A549 (cell line): ENCODE results near the gene SOX4. TPM values are rescaled to one million over a fixed set of nuclear protein-coding genes. Genes with fewer than 3 reads are reported as not detected.

Experiments
- ATAC-seq, 2 experiments: fragments of 200-7000 bp in 1 of 2; fragments of >200 bp in 1 of 2; cut with Nextera tagmentation in 1 of 2; cut with Tn5 transposase in 1 of 2; 3 replicates each; pipeline versions ENCODE4 v1.8.0 to v1.9.1; 2018 to 2020; ENCODE audit warnings: mild to moderate bottlenecking in 1 of 2, moderate library complexity in 1 of 2
- CTCF ChIA-PET: fragments of 300-600 bp; sonication (Branson Sonifier 250); formaldehyde crosslinking; extraction: SDS; loops from one replicate; lab custom pipeline; 2021; ENCODE audit warnings: antibody characterized with exemption, inconsistent platforms; lab: Yijun Ruan, JAX
- POLR2A ChIA-PET: fragments of 350-600 bp; formaldehyde crosslinking; extraction: SDS; loops from one replicate; lab custom pipeline; 2021; ENCODE audit warnings: antibody characterized with exemption, inconsistent platforms; lab: Yijun Ruan, JAX
- DNase-seq, 2 experiments: peaks; one replicate each; pipeline versions ENCODE4 v3.0.0 to v3.0.0-alpha.2; 2011 to 2016; ENCODE audit warnings: low read depth in 1 of 2, low spot score in 1 of 2
- FAIRE-seq: peaks from 2 replicates; lab custom pipeline; 2011; peaks lifted over from hg19 to GRCh38; lab: Jason Lieb, UNC
- H3K27ac ChIP-seq, 2 experiments: fragments of >200 bp; sonication (Bioruptor Twin); formaldehyde crosslinking; 3 replicates each; pipeline ENCODE4 v1.5.1; 2016 to 2017
- H3K4me1 ChIP-seq: fragments of >200 bp; sonication (Bioruptor Twin); formaldehyde crosslinking; 3 replicates; pipeline ENCODE4 v1.6.1; 2016
- H3K4me2 ChIP-seq: fragments of >200 bp; sonication (Bioruptor Twin); formaldehyde crosslinking; 3 replicates; pipeline ENCODE4 v1.6.1; 2016
- H3K4me3 ChIP-seq: fragments of >200 bp; sonication (Bioruptor Twin); formaldehyde crosslinking; 3 replicates; pipeline ENCODE4 v1.5.1; 2016
- H3K9me3 ChIP-seq: fragments of >200 bp; sonication (Bioruptor Twin); formaldehyde crosslinking; 3 replicates; pipeline ENCODE4 v1.6.1; 2016
- ATOH8 ChIP-seq: fragments of 250-450 bp; sonication (Bioruptor Pico); IDR thresholded peaks from 2 replicates; pipeline ENCODE4 v1.5.0; 2020; ENCODE audit warnings: low read depth, mild to moderate bottlenecking, moderate library complexity
- BCL3 ChIP-seq: fragments of >200 bp; sonication (Bioruptor Twin); formaldehyde crosslinking; IDR thresholded peaks from 3 replicates; pipeline ENCODE4 v1.6.1; 2016
- BHLHE40 ChIP-seq: IDR thresholded peaks from 2 replicates; pipeline ENCODE4 v1.6.1; 2012; ENCODE audit warnings: low read depth, low read length, inconsistent platforms
- CBX2 ChIP-seq: fragments of 200-600 bp; sonication (generic); IDR thresholded peaks from 2 replicates; pipeline ENCODE4 v1.6.1; 2016; ENCODE audit warnings: low read depth, mild to moderate bottlenecking, borderline replicate concordance
- CHD2 ChIP-seq: fragments of 150-350 bp; IDR thresholded peaks from 2 replicates; pipeline ENCODE4 v1.6.1; 2014; ENCODE audit warnings: low read length; ENCODE audit not compliant: partially characterized antibody
- CHD4 ChIP-seq: fragments of 200-600 bp; sonication (generic); IDR thresholded peaks from 2 replicates; pipeline ENCODE4 v1.6.1; 2016; ENCODE audit warnings: antibody characterized with exemption, mild to moderate bottlenecking, borderline replicate concordance
- E2F6 ChIP-seq: IDR thresholded peaks from 2 replicates; pipeline ENCODE4 v1.6.1; 2012; ENCODE audit warnings: low read depth, borderline replicate concordance
- ELK1 ChIP-seq: fragments of 150-350 bp; IDR thresholded peaks from 2 replicates; pipeline ENCODE4 v1.6.1; 2014; ENCODE audit warnings: low read depth, mild to moderate bottlenecking, low read length
- FOSL2 ChIP-seq, 2 experiments: fragments of 450-650 bp in 1 of 2; fragments of >200 bp in 1 of 2; sonication (Bioruptor Twin) in 1 of 2; formaldehyde crosslinking; IDR thresholded peaks; 2 replicates each; pipeline versions ENCODE4 v1.5.0 to v1.6.1; 2016 to 2020; ENCODE audit warnings: mild to moderate bottlenecking in 1 of 2, moderate library complexity in 1 of 2
- HMGXB4 ChIP-seq: fragments of 250-450 bp; sonication (Bioruptor Pico); IDR thresholded peaks from 2 replicates; pipeline ENCODE4 v1.5.0; 2021; ENCODE audit warnings: mild to moderate bottlenecking, moderate library complexity, borderline replicate concordance
- HOXB5 ChIP-seq: fragments of 250-450 bp; sonication (Bioruptor Pico); IDR thresholded peaks from 2 replicates; pipeline ENCODE4 v1.5.0; 2020; ENCODE audit warnings: mild to moderate bottlenecking, moderate library complexity
- KDM1A ChIP-seq: fragments of 200-600 bp; sonication (generic); IDR thresholded peaks from 2 replicates; pipeline ENCODE4 v1.6.1; 2016; ENCODE audit warnings: low read depth, mild to moderate bottlenecking
- MAFK ChIP-seq: fragments of 450-650 bp; IDR thresholded peaks from 2 replicates; pipeline ENCODE4 v1.6.1; 2014; ENCODE audit not compliant: partially characterized antibody
- NPAS2 ChIP-seq: fragments of 250-450 bp; sonication (Bioruptor Pico); IDR thresholded peaks from 2 replicates; pipeline ENCODE4 v1.8.0; 2022; ENCODE audit warnings: mild to moderate bottlenecking, moderate library complexity, borderline replicate concordance
- POLR2A ChIP-seq: IDR thresholded peaks from 2 replicates; pipeline ENCODE4 v1.6.1; 2012; ENCODE audit warnings: mild to moderate bottlenecking, low read length
- POLR2AphosphoS2 ChIP-seq: conservative IDR thresholded peaks from 2 replicates; pipeline ENCODE4 v1.6.1; 2012; ENCODE audit warnings: low read length, improper control_type of control experiment, inconsistent platforms
- RARB ChIP-seq: fragments of 250-450 bp; sonication (Bioruptor Pico); IDR thresholded peaks from 2 replicates; pipeline ENCODE4 v1.8.0; 2021; ENCODE audit warnings: mild to moderate bottlenecking, moderate library complexity
- RNF2 ChIP-seq: fragments of 200-600 bp; sonication (generic); IDR thresholded peaks from 2 replicates; pipeline ENCODE4 v1.6.1; 2016; ENCODE audit warnings: low read depth, mild to moderate bottlenecking, antibody characterized with exemption, moderate library complexity, borderline replicate concordance
- SMC3 ChIP-seq: fragments of >200 bp; sonication (Bioruptor Twin); formaldehyde crosslinking; IDR thresholded peaks from 3 replicates; pipeline ENCODE4 v1.6.1; 2018; ENCODE audit warnings: inconsistent platforms
- TFCP2L1 ChIP-seq: fragments of 250-450 bp; sonication (Bioruptor Pico); IDR thresholded peaks from 2 replicates; pipeline ENCODE4 v1.5.0; 2021; ENCODE audit warnings: mild to moderate bottlenecking
- ZC3H11A ChIP-seq: fragments of 450-650 bp; IDR thresholded peaks from 2 replicates; pipeline ENCODE4 v1.6.1; 2014; ENCODE audit warnings: antibody characterized with exemption, mild to moderate bottlenecking
- ZSCAN20 ChIP-seq: fragments of 250-450 bp; sonication (Bioruptor Pico); IDR thresholded peaks from 2 replicates; pipeline ENCODE4 v1.8.0; 2022; ENCODE audit warnings: mild to moderate bottlenecking, moderate library complexity
- WGBS: methylation state at CpG from one replicate; pipeline ENCODE4 v1.1.6; 2017; ENCODE audit errors: missing lambda C conversion rate; 5-methylcytosine and 5-hydroxymethylcytosine counted together
- polyA plus RNA-seq, 4 experiments: library from polyadenylated mRNA; depleted of rRNA in 3 of 4; stranded (reverse); fragments of >200 nt; fragmentation: RNase III in 1 of 4; extraction: RNeasy Plus Mini Kit Qiagen cat#74134 plus additional on column Dnase treatment in 1 of 4; gene quantifications; 2 replicates in 3 of 4; 3 replicates in 1 of 4; pipeline ENCODE4 v1.2.3, GENCODE V29; 2011 to 2017

Gene SOX4
- polyA plus RNA-seq, 2 of the 4 experiments (the other 2 are of a cell fraction), result 26.0 to 30.8 TPM

- Histone ChIP-seq H3K27ac (peak overlapping the region in 1 of 2 experiments; percentile 13; a peak in 1 of 6 replicates), H3K4me2 (no peak overlapping the region), H3K4me3 (no peak overlapping the region), H3K4me1 (peaks cover 15% of the 10 kb centered on the region), H3K9me3 (no peaks in the 10 kb centered on the region)
- no peak for DNase-seq
- ChIA-PET CTCF (no interaction called here), POLR2A (interaction anchor here (0.7 kb wide), 2 partner anchors 128 to 645 kb away, joined by 3 read pairs; no protein-coding TSS in a partner anchor)
- FAIRE-seq, result no peak
- WGBS, result 89% methylated on average over 5 of the region's 5 CpGs
- TF ChIP-seq CHD2 (no peak), HMGXB4 (no peak), E2F6 (no peak), ELK1 (no peak), NPAS2 (CRISPR knock-in tag) (no peak), TFCP2L1 (CRISPR knock-in tag) (no peak), HOXB5 (CRISPR knock-in tag) (no peak), KDM1A (no peak), ZSCAN20 (CRISPR knock-in tag) (no peak), MAFK (no peak)
- peak in 1 of 2 experiments; percentile 25; a peak in 1 of 6 replicates for ATAC-seq
These were observed 9.8 kb downstream of the SOX4 start for GRCh38 chr6:21603082-21603952.

GRCh38 chr6:21604081-21604480 lies 10.5 kb downstream of the SOX4 start:
- TF ChIP-seq CHD2 (no peak), POLR2AphosphoS2 (no peak)
- ATAC-seq (no peak; a peak in 1 of 6 replicates), FAIRE-seq (no peak), DNase-seq (no peak)
- no peak overlapping the region for H3K4me2 ChIP-seq
- peaks cover 7% of the 10 kb centered on the region for H3K4me1 ChIP-seq
- peak overlapping the region in 1 of 2 experiments; percentile 37; a peak in 1 of 6 replicates for H3K27ac ChIP-seq
- 81% methylated on average over 3 of the region's 3 CpGs for WGBS
- H3K4me3 ChIP-seq, result no peak overlapping the region
- H3K9me3 ChIP-seq, result no peaks in the 10 kb centered on the region
- ChIA-PET POLR2A (no interaction called here), CTCF (no interaction called here)

GRCh38 chr6:21605166-21605565 lies 11.6 kb downstream of the SOX4 start:
- ChIA-PET CTCF (no interaction called here), POLR2A (no interaction called here)
- Histone ChIP-seq H3K4me1 (no peaks in the 10 kb centered on the region), H3K4me3 (no peak overlapping the region), H3K27ac (no peak overlapping the region), H3K9me3 (no peaks in the 10 kb centered on the region), H3K4me2 (no peak overlapping the region)
- no peak for DNase-seq
- no peak for TF ChIP-seq E2F6
- TF ChIP-seq CHD4, result no peak
- TF ChIP-seq BCL3, result no peak
- TF ChIP-seq KDM1A, result no peak
- TF ChIP-seq FOSL2 (IDR thresholded peaks at IDR 0.05), result no peak
- TF ChIP-seq FOSL2 (CRISPR knock-in tag; IDR thresholded peaks at IDR 0.05), result no peak
- no peak for TF ChIP-seq RARB (CRISPR knock-in tag)
- no peak for TF ChIP-seq ZC3H11A
- TF ChIP-seq POLR2A, result no peak
- no peak for TF ChIP-seq CBX2
- no peak for TF ChIP-seq ATOH8 (CRISPR knock-in tag)
- TF ChIP-seq RNF2, result no peak
- TF ChIP-seq BHLHE40, result no peak
- TF ChIP-seq SMC3, result no peak
- no peak for FAIRE-seq
- no peak for ATAC-seq
- WGBS, result 88% methylated on average over 4 of the region's 4 CpGs
